H1 (cell line): ENCODE measurements around the gene PTDSS2. TPM values are rescaled to one million over a fixed set of nuclear protein-coding genes. Genes with fewer than 3 reads are reported as not detected.

Source experiments
- CTCF ChIA-PET: fragments of 300-600 bp; sonication (Branson Sonifier 250); formaldehyde crosslinking; loops from one replicate; lab custom pipeline; 2021; ENCODE audit not compliant: partially characterized antibody; lab: Charles Lee
- POLR2A ChIA-PET: fragments of 300-600 bp; sonication (Branson Sonifier 250); formaldehyde crosslinking; loops from one replicate; lab custom pipeline; 2021; ENCODE audit warnings: inconsistent platforms; ENCODE audit not compliant: partially characterized antibody; lab: Charles Lee
- DNase-seq, 2 experiments: peaks; one replicate each; pipeline versions ENCODE4 v3.0.0 to v3.0.0-alpha.2; 2010 to 2022; ENCODE audit warnings: low spot score in 2 of 2, low read depth in 1 of 2, mixed read lengths in 1 of 2
- FAIRE-seq: peaks from 2 replicates; lab custom pipeline; 2011; peaks lifted over from hg19 to GRCh38; lab: Jason Lieb, UNC
- H2AFZ ChIP-seq: 2 replicates; pipeline ENCODE4 v1.8.1; 2012; ENCODE audit warnings: low read length, inconsistent platforms
- H2AK5ac ChIP-seq: 2 replicates; pipeline ENCODE4 v1.6.1; 2013; ENCODE audit warnings: low read depth, low read length
- H2BK120ac ChIP-seq: replicated peaks from 2 replicates; pipeline ENCODE3; 2013; ENCODE audit warnings: low read depth, low read length, inconsistent platforms
- H2BK12ac ChIP-seq: 2 replicates; pipeline ENCODE4 v1.6.1; 2013; ENCODE audit warnings: low read depth, low read length
- H2BK15ac ChIP-seq: 2 replicates; pipeline ENCODE4 v1.6.1; 2013; ENCODE audit warnings: low read length
- H2BK20ac ChIP-seq: 2 replicates; pipeline ENCODE4 v1.6.1; 2013; ENCODE audit warnings: low read length
- H2BK5ac ChIP-seq: 2 replicates; pipeline ENCODE4 v1.6.1; 2013; ENCODE audit warnings: low read depth, low read length
- H3K14ac ChIP-seq: 2 replicates; pipeline ENCODE4 v1.6.1; 2013; ENCODE audit warnings: inconsistent platforms; ENCODE audit not compliant: insufficient read length
- H3K18ac ChIP-seq: 2 replicates; pipeline ENCODE4 v1.6.1; 2013; ENCODE audit warnings: low read length; ENCODE audit errors: extremely low read depth
- H3K23ac ChIP-seq: 2 replicates; pipeline ENCODE4 v1.6.1; 2013; ENCODE audit warnings: inconsistent platforms; ENCODE audit not compliant: insufficient read length
- H3K23me2 ChIP-seq: 2 replicates; pipeline ENCODE4 v1.6.1; 2013; ENCODE audit warnings: low read depth, low read length
- H3K27ac ChIP-seq: 2 replicates; pipeline ENCODE4 v1.6.1; 2011; ENCODE audit warnings: low read depth, low read length, inconsistent platforms
- H3K27me3 ChIP-seq, 4 experiments: replicated peaks in 1 of 4; 1 replicate in 1 of 4; 2 replicates in 3 of 4; pipeline versions ENCODE4 v1.6.1 to v1.8.1; 2011 to 2013; ENCODE audit warnings: low read length in 3 of 4, mild to moderate bottlenecking in 3 of 4, inconsistent platforms in 2 of 4, mixed read lengths in 2 of 4, moderate library complexity in 1 of 4; ENCODE audit not compliant: control insufficient read depth in 3 of 4, insufficient read depth in 3 of 4; ENCODE audit errors: extremely low read depth in 1 of 4
- H3K36me3 ChIP-seq, 4 experiments: 2 replicates each; pipeline versions ENCODE4 v1.6.1 to v1.8.1; 2011 to 2013; ENCODE audit warnings: mild to moderate bottlenecking in 4 of 4, low read length in 3 of 4, moderate library complexity in 2 of 4, control low read depth in 1 of 4, inconsistent platforms in 1 of 4; ENCODE audit not compliant: insufficient read depth in 4 of 4, control insufficient read depth in 2 of 4
- H3K4ac ChIP-seq: replicated peaks from 2 replicates; pipeline ENCODE3; 2013; ENCODE audit warnings: low read length, low read depth, mixed read lengths, inconsistent platforms; ENCODE audit not compliant: insufficient read length
- H3K4me1 ChIP-seq, 4 experiments: replicated peaks in 1 of 4; 1 replicate in 1 of 4; 2 replicates in 3 of 4; pipeline versions ENCODE4 v1.6.1 to v1.8.1; 2011 to 2013; ENCODE audit warnings: low read length in 3 of 4, inconsistent platforms in 2 of 4, mixed read lengths in 1 of 4; ENCODE audit not compliant: insufficient read depth in 4 of 4, control insufficient read depth in 3 of 4
- H3K4me2 ChIP-seq, 2 experiments: 2 replicates each; pipeline versions ENCODE4 v1.6.1 to v1.8.1; 2011 to 2013; ENCODE audit warnings: low read depth in 2 of 2, low read length in 2 of 2, control low read depth in 1 of 2, inconsistent platforms in 1 of 2, mild to moderate bottlenecking in 1 of 2; ENCODE audit not compliant: insufficient read depth in 1 of 2
- H3K4me3 ChIP-seq, 4 experiments: fragments of 200-600, 300-600 bp in 1 of 4; sonication (generic), shearing (Covaris generic), sonication (Bioruptor Twin) in 1 of 4; 2 replicates each; pipeline versions ENCODE4 v1.5.1 to v1.8.1; 2011 to 2016; ENCODE audit warnings: low read length in 4 of 4, low read depth in 3 of 4, control low read depth in 2 of 4, inconsistent platforms in 2 of 4, mild to moderate bottlenecking in 2 of 4, mixed read lengths in 1 of 4, moderate library complexity in 1 of 4; ENCODE audit not compliant: insufficient read depth in 2 of 4; ENCODE audit errors: extremely low read depth in 1 of 4
- H3K56ac ChIP-seq: replicated peaks from 2 replicates; pipeline ENCODE3; 2013; ENCODE audit warnings: low read depth, mild to moderate bottlenecking, mixed read lengths, low read length, inconsistent platforms; ENCODE audit not compliant: insufficient read length
- H3K79me1 ChIP-seq: 2 replicates; pipeline ENCODE4 v1.6.1; 2013; ENCODE audit warnings: low read depth, low read length, control low read depth
- H3K79me2 ChIP-seq, 2 experiments: 2 replicates each; pipeline versions ENCODE4 v1.6.1 to v1.8.1; 2012 to 2013; ENCODE audit warnings: low read length in 2 of 2, mild to moderate bottlenecking in 2 of 2, inconsistent platforms in 1 of 2; ENCODE audit not compliant: insufficient read depth in 2 of 2, control insufficient read depth in 1 of 2
- H3K9ac ChIP-seq, 4 experiments: replicated peaks in 1 of 4; 1 replicate in 1 of 4; 2 replicates in 3 of 4; pipeline versions ENCODE4 v1.6.1 to v1.8.1; 2011 to 2013; ENCODE audit warnings: low read depth in 3 of 4, low read length in 3 of 4, control low read depth in 2 of 4, mild to moderate bottlenecking in 2 of 4, moderate library complexity in 2 of 4, inconsistent platforms in 1 of 4; ENCODE audit errors: extremely low read depth in 1 of 4
- H3K9me3 ChIP-seq, 2 experiments: 2 replicates each; pipeline versions ENCODE4 v1.6.1 to v1.8.1; 2012 to 2013; ENCODE audit warnings: mild to moderate bottlenecking in 2 of 2, moderate library complexity in 2 of 2, control low read depth in 1 of 2, inconsistent platforms in 1 of 2, low read depth in 1 of 2, low read length in 1 of 2, mixed read lengths in 1 of 2; ENCODE audit not compliant: insufficient read depth in 2 of 2
- H4K20me1 ChIP-seq, 2 experiments: replicated peaks in 1 of 2; 2 replicates each; pipeline versions ENCODE3 to v1.8.1; 2011 to 2013; ENCODE audit warnings: inconsistent platforms in 2 of 2, low read length in 2 of 2, mild to moderate bottlenecking in 1 of 2; ENCODE audit not compliant: insufficient read depth in 2 of 2, control insufficient read depth in 1 of 2
- H4K5ac ChIP-seq: 2 replicates; pipeline ENCODE4 v1.6.1; 2013; ENCODE audit warnings: low read length, low read depth, mixed read lengths, inconsistent platforms; ENCODE audit not compliant: insufficient read length
- H4K8ac ChIP-seq: 2 replicates; pipeline ENCODE4 v1.8.0; 2013; ENCODE audit warnings: mild to moderate bottlenecking, moderate library complexity, low read length, inconsistent platforms; ENCODE audit not compliant: insufficient read depth; ENCODE audit errors: extremely low read depth
- H4K91ac ChIP-seq: replicated peaks from 2 replicates; pipeline ENCODE3; 2013; ENCODE audit warnings: low read length, mixed read lengths, inconsistent platforms; ENCODE audit not compliant: insufficient read length
- BACH1 ChIP-seq: IDR thresholded peaks from 2 replicates; pipeline ENCODE4 v1.6.1; 2012; ENCODE audit warnings: low read length, improper control_type of control experiment
- CEBPB ChIP-seq: IDR thresholded peaks from 2 replicates; pipeline ENCODE4 v1.6.1; 2012; ENCODE audit warnings: low read depth, low read length
- CTBP2 ChIP-seq: IDR thresholded peaks from 2 replicates; pipeline ENCODE4 v1.7.0; 2011; ENCODE audit warnings: borderline replicate concordance, mild to moderate bottlenecking, moderate library complexity, mixed read lengths, low read length; ENCODE audit not compliant: insufficient read depth, insufficient read length
- GTF2F1 ChIP-seq: IDR thresholded peaks from 2 replicates; pipeline ENCODE4 v1.6.1; 2012; ENCODE audit warnings: low read depth, low read length, improper control_type of control experiment, borderline replicate concordance
- RAD21 ChIP-seq, 2 experiments: IDR thresholded peaks in 1 of 2; conservative IDR thresholded peaks in 1 of 2; 2 replicates each; pipeline ENCODE4 v1.6.1; 2011; ENCODE audit warnings: low read depth in 2 of 2, low read length in 2 of 2, improper control_type of control experiment in 1 of 2, inconsistent platforms in 1 of 2, mild to moderate bottlenecking in 1 of 2, moderate library complexity in 1 of 2
- WGBS, 2 experiments: shearing (Covaris generic) in 1 of 2; methylation state at CpG; one replicate each; pipeline versions ENCODE4 v1.1.6 to v1.1.7; 2013 to 2015; ENCODE audit warnings: low lambda C conversion rate in 2 of 2, mixed read lengths in 2 of 2, inconsistent platforms in 1 of 2, low coverage in 1 of 2, missing lambda C conversion rate in 1 of 2; ENCODE audit not compliant: insufficient replicate concordance in 2 of 2, insufficient coverage in 1 of 2, insufficient read length in 1 of 2; ENCODE audit errors: extremely low coverage in 1 of 2, missing lambda C conversion rate in 1 of 2; 5-methylcytosine and 5-hydroxymethylcytosine counted together
- polyA plus RNA-seq, 7 experiments: library from polyadenylated mRNA; depleted of rRNA in 3 of 7; stranded (reverse) in 5 of 7; unstranded in 2 of 7; fragments of >200 nt in 5 of 7; fragments of 200-250 nt in 2 of 7; gene quantifications; 1 replicate in 5 of 7; 2 replicates in 1 of 7; 4 replicates in 1 of 7; pipeline versions ENCODE4 v1.2.1 to v1.2.3, GENCODE V29; 2011 to 2013; ENCODE audit warnings: missing spikeins in 2 of 7, mixed read lengths in 2 of 7
- total RNA-seq: library from RNA; stranded (reverse); fragmentation: NEBNext Ultra II Directional; extraction: Animal tissue kit (Norgen Biotek cat#: 25700); gene quantifications from 2 replicates; pipeline ENCODE4 v1.2.1, GENCODE V29; 2021

Gene PTDSS2
- total and polyA plus RNA-seq, 2 of the 8 experiments (the other 6 are each of a cell fraction or from before 2014, with no cell fraction given) = 48.7 to 68.2 TPM

DNA sequence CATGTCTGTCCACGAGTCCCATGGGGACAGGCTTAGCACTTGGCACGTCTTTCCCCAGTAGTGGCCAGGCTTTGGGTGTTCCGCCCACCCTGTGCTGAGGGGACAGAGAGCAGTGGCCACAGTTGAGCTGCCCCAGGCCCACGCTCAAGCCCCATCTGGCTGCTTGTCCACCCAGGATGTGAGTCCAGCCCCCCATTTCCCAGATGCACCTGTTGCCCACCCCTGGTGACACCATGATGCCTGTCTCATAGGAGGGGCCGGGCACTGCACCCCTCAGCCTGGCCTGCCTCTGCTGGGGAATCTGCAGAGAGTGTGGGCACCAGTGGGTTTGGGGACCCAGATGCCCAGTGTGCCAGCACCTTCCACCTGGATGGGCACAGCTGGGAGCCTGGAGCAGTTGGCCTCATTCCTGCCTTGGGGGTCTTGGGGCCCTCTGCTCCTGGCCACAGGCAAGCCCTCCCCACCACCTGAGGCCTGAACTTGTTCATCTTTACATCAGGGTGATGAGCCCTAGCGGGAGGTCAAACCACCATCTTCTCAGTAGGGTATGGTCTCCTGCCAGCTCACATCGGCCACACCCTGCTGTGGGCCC, 41.0 kb upstream of the PTDSS2 start:
- Histone ChIP-seq H2BK120ac (no peak overlapping the region), H3K4me1 (peaks cover 0 to 11% (median 6%) of the 10 kb centered on the region in 4 experiments; a peak in 4 of 7 replicates), H2BK15ac (no peak overlapping the region), H3K56ac (no peak overlapping the region), H3K4me3 (no peak overlapping the region), H3K4me2 (no peak overlapping the region), H2BK12ac (no peak overlapping the region), H3K36me3 (no peaks in the 10 kb centered on the region; a peak in 1 of 8 replicates), H2AK5ac (no peak overlapping the region), H3K9me3 (no peaks in the 10 kb centered on the region), H4K20me1 (peaks cover 9 to 15% of the 10 kb centered on the region in 2 experiments), H3K23ac (no peak overlapping the region), H4K8ac (no peak overlapping the region), H2BK20ac (no peak overlapping the region), H3K79me1 (peaks cover 2% of the 10 kb centered on the region), H2AFZ (no peak overlapping the region), H4K5ac (no peak overlapping the region), H3K27ac (no peak overlapping the region), H3K14ac (no peak overlapping the region), H3K79me2 (peaks cover 0 to 5% of the 10 kb centered on the region in 2 experiments; a peak in 1 of 4 replicates), H4K91ac (no peak overlapping the region), H3K18ac (no peak overlapping the region), H2BK5ac (no peak overlapping the region; the same call in 1 of the 2 replicates), H3K9ac (no peak overlapping the region), H3K23me2 (peaks cover 3% of the 10 kb centered on the region; the same call in 1 of the 2 replicates), H3K4ac (no peak overlapping the region), H3K27me3 (peaks cover 0 to 5% (median 0%) of the 10 kb centered on the region in 4 experiments; a peak in 2 of 7 replicates)
- FAIRE-seq (no peak), DNase-seq (peak in 1 of 2 experiments; percentile 46)
- no peak for TF ChIP-seq BACH1
- no peak for TF ChIP-seq CTBP2
- TF ChIP-seq RAD21 (IDR thresholded peaks at IDR 0.05 in 1 of 2, conservative IDR thresholded peaks at IDR 0.05 in 1 of 2; ENCODE audit: low read depth in 2 of 2, low read length in 2 of 2) = no peak
- no peak for TF ChIP-seq GTF2F1
- no peak for TF ChIP-seq CEBPB
- ChIA-PET POLR2A (interaction anchor here (0.9 to 4.7 kb wide), 3 partner anchors 22 to 40 kb away, joined by 3 to 30 read pairs (median 5); partner anchors contain the start of genes B4GALNT4 and PTDSS2), CTCF (no interaction called here)
- WGBS, 2 experiments = 85% methylated on average over 7 of the region's 7 CpGs; no CpG with 5 or more reads in 1 of the 2 experiments
